SK-N-SH (cell line): ENCODE results near the gene NAP1L1. TPM values are rescaled to one million over a fixed set of nuclear protein-coding genes. Genes with fewer than 3 reads are reported as not detected.
A peak's percentile ranks its signal among the peaks of the same experiment; 100 is the strongest.

Experiments used
- CTCF ChIA-PET: fragments of 300-600, 350-600 bp; formaldehyde crosslinking; extraction: SDS; loops from one replicate; lab custom pipeline; 2021; lab: Yijun Ruan, JAX
- POLR2A ChIA-PET: fragments of 350-600 bp; sonication (Branson Sonifier 250); formaldehyde crosslinking; extraction: SDS; loops from one replicate; lab custom pipeline; 2020; ENCODE audit warnings: antibody characterized with exemption, inconsistent platforms; lab: Yijun Ruan, JAX
- DNase-seq: peaks from one replicate; pipeline ENCODE4 v3.0.0; 2012
- H2AFZ ChIP-seq: fragments of 200-600 bp; sonication (generic); 2 replicates; pipeline ENCODE4 v1.8.1; 2016; ENCODE audit warnings: antibody characterized with exemption, mild to moderate bottlenecking, low read depth
- H3F3A ChIP-seq: fragments of 200-600 bp; sonication (generic); replicated peaks from 2 replicates; pipeline ENCODE3; 2016; ENCODE audit warnings: antibody characterized with exemption, mild to moderate bottlenecking; ENCODE audit not compliant: insufficient read depth
- H3K27ac ChIP-seq, 2 experiments: fragments of 200-500 bp in 1 of 2; fragments of 200-600 bp in 1 of 2; sonication (Bioruptor generic) in 1 of 2; sonication (generic), shearing (Covaris generic) in 1 of 2; 2 replicates each; pipeline versions ENCODE4 v1.5.1 to v1.6.1; 2014 to 2016; ENCODE audit warnings: low read depth in 2 of 2, inconsistent platforms in 1 of 2, low read length in 1 of 2, mild to moderate bottlenecking in 1 of 2, mixed read lengths in 1 of 2
- H3K27me3 ChIP-seq: fragments of 200-600 bp; sonication (generic), shearing (Covaris generic); 2 replicates; pipeline ENCODE4 v1.6.1; 2016; ENCODE audit warnings: mixed run types; ENCODE audit not compliant: insufficient read depth
- H3K36me3 ChIP-seq, 2 experiments: fragments of 200-500 bp in 1 of 2; fragments of 200-600 bp in 1 of 2; sonication (Bioruptor generic) in 1 of 2; sonication (generic) in 1 of 2; replicated peaks in 1 of 2; 2 replicates each; pipeline versions ENCODE3 to v1.5.1; 2014 to 2016; ENCODE audit warnings: low read length in 1 of 2, mild to moderate bottlenecking in 1 of 2; ENCODE audit not compliant: insufficient read depth in 2 of 2, control insufficient read depth in 1 of 2
- H3K4me1 ChIP-seq, 2 experiments: fragments of 200-500 bp in 1 of 2; fragments of 200-600 bp in 1 of 2; sonication (Bioruptor generic) in 1 of 2; sonication (generic), shearing (Covaris generic) in 1 of 2; 2 replicates each; pipeline versions ENCODE4 v1.5.1 to v1.6.1; 2014 to 2016; ENCODE audit warnings: low read depth in 1 of 2, low read length in 1 of 2, mixed run types in 1 of 2; ENCODE audit not compliant: insufficient read depth in 2 of 2, control insufficient read depth in 1 of 2
- H3K4me2 ChIP-seq: fragments of 200-600 bp; sonication (generic), shearing (Covaris generic); 2 replicates; pipeline ENCODE4 v1.6.1; 2017; ENCODE audit warnings: mixed run types
- H3K4me3 ChIP-seq, 2 experiments: fragments of 200-500 bp in 1 of 2; fragments of 200-600 bp in 1 of 2; sonication (Bioruptor generic) in 1 of 2; sonication (generic), shearing (Covaris generic) in 1 of 2; 2 replicates each; pipeline versions ENCODE4 v1.5.1 to v1.8.1; 2014 to 2016; ENCODE audit warnings: low read depth in 2 of 2, inconsistent platforms in 1 of 2, low read length in 1 of 2, mild to moderate bottlenecking in 1 of 2, mixed read lengths in 1 of 2, moderate library complexity in 1 of 2
- H3K79me2 ChIP-seq: fragments of 200-600 bp; sonication (generic); 2 replicates; pipeline ENCODE4 v1.8.1; 2017; ENCODE audit warnings: mild to moderate bottlenecking; ENCODE audit not compliant: insufficient read depth
- H3K9ac ChIP-seq: fragments of 200-600 bp; sonication (generic); 2 replicates; pipeline ENCODE4 v1.6.1; 2017; ENCODE audit warnings: mixed run types
- H3K9me2 ChIP-seq: fragments of 200-600 bp; sonication (generic); 2 replicates; pipeline ENCODE4 v1.6.1; 2017; ENCODE audit warnings: mixed run types
- H3K9me3 ChIP-seq: fragments of 200-600 bp; sonication (generic); 2 replicates; pipeline ENCODE4 v1.6.1; 2017; ENCODE audit warnings: mixed run types, mild to moderate bottlenecking, moderate library complexity
- H4K20me1 ChIP-seq: fragments of 200-600 bp; sonication (generic); 2 replicates; pipeline ENCODE4 v1.6.1; 2017; ENCODE audit warnings: mild to moderate bottlenecking, mixed run types; ENCODE audit not compliant: insufficient read depth
- CHD2 ChIP-seq: fragments of 150-350 bp; IDR thresholded peaks from 2 replicates; pipeline ENCODE4 v1.6.1; 2018; ENCODE audit warnings: low read length; ENCODE audit not compliant: partially characterized antibody
- ELF1 ChIP-seq: IDR thresholded peaks from 2 replicates; pipeline ENCODE4 v1.4.0; 2012
- EZH2phosphoT487 ChIP-seq: fragments of 200-600 bp; sonication (generic); IDR thresholded peaks from 2 replicates; pipeline ENCODE4 v1.6.1; 2017; ENCODE audit warnings: low read depth, mixed run types, mild to moderate bottlenecking, antibody characterized with exemption, moderate library complexity, borderline replicate concordance
- FOXJ3 ChIP-seq: sonication (generic); formaldehyde crosslinking; IDR thresholded peaks from 2 replicates; pipeline ENCODE4 v1.5.1; 2020; ENCODE audit warnings: mild to moderate bottlenecking, missing genetic modification reagents
- GABPA ChIP-seq: IDR thresholded peaks from 2 replicates; pipeline ENCODE4 v1.4.0; 2012; ENCODE audit warnings: low read depth, mild to moderate bottlenecking
- MEF2A ChIP-seq: IDR thresholded peaks from 2 replicates; pipeline ENCODE4 v1.4.0; 2012; ENCODE audit warnings: low read depth, borderline replicate concordance
- NFIC ChIP-seq: IDR thresholded peaks from 2 replicates; pipeline ENCODE4 v1.4.0; 2012; ENCODE audit warnings: borderline replicate concordance
- NRF1 ChIP-seq: IDR thresholded peaks from 2 replicates; pipeline ENCODE4 v1.6.1; 2012; ENCODE audit warnings: low read depth, mild to moderate bottlenecking, low read length
- POLR2AphosphoS5 ChIP-seq: IDR thresholded peaks from 2 replicates; pipeline ENCODE4 v1.6.1; 2012; ENCODE audit warnings: low read depth, low read length
- RAD21 ChIP-seq: IDR thresholded peaks from 2 replicates; pipeline ENCODE4 v1.6.1; 2012; ENCODE audit warnings: mild to moderate bottlenecking, low read length
- RCOR1 ChIP-seq: fragments of 150-350 bp; IDR thresholded peaks from 2 replicates; pipeline ENCODE4 v1.6.1; 2017; ENCODE audit warnings: antibody characterized with exemption, low read length
- SIN3A ChIP-seq: IDR thresholded peaks from 2 replicates; pipeline ENCODE4 v1.6.1; 2012; ENCODE audit warnings: low read depth, mild to moderate bottlenecking, low read length, moderate library complexity, borderline replicate concordance
- SMC3 ChIP-seq: IDR thresholded peaks from 2 replicates; pipeline ENCODE4 v1.6.1; 2012; ENCODE audit warnings: low read depth, low read length, improper control_type of control experiment
- TCF12 ChIP-seq: IDR thresholded peaks from 2 replicates; pipeline ENCODE4 v1.4.0; 2012
- YY1 ChIP-seq: IDR thresholded peaks from 2 replicates; pipeline ENCODE4 v1.4.0; 2012; ENCODE audit warnings: low read depth, mild to moderate bottlenecking
- WGBS: methylation state at CpG from one replicate; pipeline ENCODE4 v1.1.6; 2017; ENCODE audit warnings: low lambda C conversion rate; 5-methylcytosine and 5-hydroxymethylcytosine counted together
- polyA plus RNA-seq, 3 experiments: library from polyadenylated mRNA; depleted of rRNA; stranded (reverse); fragments of >200 nt; gene quantifications; 2 replicates each; pipeline ENCODE4 v1.2.3, GENCODE V29; 2012
- TF ChIP-seq, protein P1 (sequence below): IDR thresholded peaks from 2 replicates; pipeline ENCODE4 v1.6.1; 2012; ENCODE audit warnings: mild to moderate bottlenecking, low read depth, low read length, moderate library complexity
- TF ChIP-seq, protein P2 (sequence below): IDR thresholded peaks from 2 replicates; pipeline ENCODE4 v1.4.0; 2012; ENCODE audit warnings: low read depth
- TF ChIP-seq, protein P3 (sequence below): fragments of 150-350 bp; IDR thresholded peaks from 2 replicates; pipeline ENCODE4 v1.6.1; 2016; ENCODE audit warnings: mild to moderate bottlenecking, low read depth, low read length
- TF ChIP-seq, protein P4 (sequence below): fragments of 150-350 bp; IDR thresholded peaks from 2 replicates; pipeline ENCODE4 v1.6.1; 2017; ENCODE audit warnings: antibody characterized with exemption, low read length, low read depth, borderline replicate concordance
- TF ChIP-seq, protein P5 (sequence below): IDR thresholded peaks from 2 replicates; pipeline ENCODE4; 2012

The NAP1L1 gene
- polyA plus RNA-seq, 1 of the 3 experiments (the other 2 are of a cell fraction): 197 TPM

DNA sequence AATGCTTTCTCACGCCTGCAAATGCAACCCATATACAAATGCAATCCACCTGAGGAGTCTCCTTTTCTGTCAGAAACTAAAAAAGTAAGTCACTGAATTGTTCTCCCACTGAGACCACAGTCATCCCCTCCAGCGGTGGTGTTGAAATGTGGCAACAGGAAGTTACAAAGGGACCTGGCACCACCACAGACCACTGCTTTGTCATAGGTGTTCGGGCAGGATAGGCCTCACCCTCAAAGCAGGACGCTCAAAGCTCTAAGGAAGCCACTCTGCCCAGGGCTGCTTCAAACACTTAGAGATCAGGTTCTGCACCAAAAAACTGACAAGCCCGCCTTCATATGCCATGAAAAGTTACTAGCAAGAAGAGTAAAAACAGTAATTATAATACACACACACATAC lies 64.2 kb downstream of the NAP1L1 start (continued):
- TF ChIP-seq, protein P1, sequence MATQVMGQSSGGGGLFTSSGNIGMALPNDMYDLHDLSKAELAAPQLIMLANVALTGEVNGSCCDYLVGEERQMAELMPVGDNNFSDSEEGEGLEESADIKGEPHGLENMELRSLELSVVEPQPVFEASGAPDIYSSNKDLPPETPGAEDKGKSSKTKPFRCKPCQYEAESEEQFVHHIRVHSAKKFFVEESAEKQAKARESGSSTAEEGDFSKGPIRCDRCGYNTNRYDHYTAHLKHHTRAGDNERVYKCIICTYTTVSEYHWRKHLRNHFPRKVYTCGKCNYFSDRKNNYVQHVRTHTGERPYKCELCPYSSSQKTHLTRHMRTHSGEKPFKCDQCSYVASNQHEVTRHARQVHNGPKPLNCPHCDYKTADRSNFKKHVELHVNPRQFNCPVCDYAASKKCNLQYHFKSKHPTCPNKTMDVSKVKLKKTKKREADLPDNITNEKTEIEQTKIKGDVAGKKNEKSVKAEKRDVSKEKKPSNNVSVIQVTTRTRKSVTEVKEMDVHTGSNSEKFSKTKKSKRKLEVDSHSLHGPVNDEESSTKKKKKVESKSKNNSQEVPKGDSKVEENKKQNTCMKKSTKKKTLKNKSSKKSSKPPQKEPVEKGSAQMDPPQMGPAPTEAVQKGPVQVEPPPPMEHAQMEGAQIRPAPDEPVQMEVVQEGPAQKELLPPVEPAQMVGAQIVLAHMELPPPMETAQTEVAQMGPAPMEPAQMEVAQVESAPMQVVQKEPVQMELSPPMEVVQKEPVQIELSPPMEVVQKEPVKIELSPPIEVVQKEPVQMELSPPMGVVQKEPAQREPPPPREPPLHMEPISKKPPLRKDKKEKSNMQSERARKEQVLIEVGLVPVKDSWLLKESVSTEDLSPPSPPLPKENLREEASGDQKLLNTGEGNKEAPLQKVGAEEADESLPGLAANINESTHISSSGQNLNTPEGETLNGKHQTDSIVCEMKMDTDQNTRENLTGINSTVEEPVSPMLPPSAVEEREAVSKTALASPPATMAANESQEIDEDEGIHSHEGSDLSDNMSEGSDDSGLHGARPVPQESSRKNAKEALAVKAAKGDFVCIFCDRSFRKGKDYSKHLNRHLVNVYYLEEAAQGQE: no peak
- TF ChIP-seq, protein P2, sequence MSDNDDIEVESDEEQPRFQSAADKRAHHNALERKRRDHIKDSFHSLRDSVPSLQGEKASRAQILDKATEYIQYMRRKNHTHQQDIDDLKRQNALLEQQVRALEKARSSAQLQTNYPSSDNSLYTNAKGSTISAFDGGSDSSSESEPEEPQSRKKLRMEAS: no peak; the same call in 1 of the 2 replicates
- TF ChIP-seq RAD21: no peak
- TF ChIP-seq, protein P3, sequence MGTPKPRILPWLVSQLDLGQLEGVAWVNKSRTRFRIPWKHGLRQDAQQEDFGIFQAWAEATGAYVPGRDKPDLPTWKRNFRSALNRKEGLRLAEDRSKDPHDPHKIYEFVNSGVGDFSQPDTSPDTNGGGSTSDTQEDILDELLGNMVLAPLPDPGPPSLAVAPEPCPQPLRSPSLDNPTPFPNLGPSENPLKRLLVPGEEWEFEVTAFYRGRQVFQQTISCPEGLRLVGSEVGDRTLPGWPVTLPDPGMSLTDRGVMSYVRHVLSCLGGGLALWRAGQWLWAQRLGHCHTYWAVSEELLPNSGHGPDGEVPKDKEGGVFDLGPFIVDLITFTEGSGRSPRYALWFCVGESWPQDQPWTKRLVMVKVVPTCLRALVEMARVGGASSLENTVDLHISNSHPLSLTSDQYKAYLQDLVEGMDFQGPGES: no peak

DNA sequence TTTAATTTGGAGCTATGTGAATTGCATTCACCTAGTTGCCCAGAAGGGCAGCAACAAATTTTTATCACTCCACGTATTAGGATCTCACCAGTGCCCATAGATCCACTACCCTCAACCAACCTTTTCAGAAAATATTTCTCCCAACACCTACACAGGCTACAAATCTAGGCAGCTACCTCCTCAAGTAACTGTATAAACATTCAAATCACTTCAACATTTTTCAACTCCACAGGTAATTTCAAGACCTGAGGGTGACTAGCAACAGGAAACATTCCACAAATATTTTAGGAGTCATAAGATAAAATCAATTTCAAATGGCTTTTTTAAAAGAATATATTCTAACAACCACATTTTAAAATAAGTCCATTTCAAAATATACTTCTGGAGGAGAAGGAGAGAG lies 65.8 kb downstream of the NAP1L1 start:
- H3F3A ChIP-seq: peaks cover 30% of the 10 kb centered on the region
- H3K4me3 ChIP-seq: no peak overlapping the region
- no peaks in the 10 kb centered on the region for H3K79me2 ChIP-seq
- H3K27me3 ChIP-seq: no peaks in the 10 kb centered on the region
- TF ChIP-seq YY1: no peak
- TF ChIP-seq POLR2AphosphoS5: no peak
- no peak for TF ChIP-seq NFIC
- TF ChIP-seq ELF1: no peak
- TF ChIP-seq SMC3: no peak
- no peak for TF ChIP-seq RCOR1
- no peak for TF ChIP-seq NRF1
- TF ChIP-seq TCF12: no peak
- no peak for TF ChIP-seq RAD21
- TF ChIP-seq, protein P2: no peak
- no peak for TF ChIP-seq MEF2A
- no peak for TF ChIP-seq CHD2
- TF ChIP-seq, protein P4, sequence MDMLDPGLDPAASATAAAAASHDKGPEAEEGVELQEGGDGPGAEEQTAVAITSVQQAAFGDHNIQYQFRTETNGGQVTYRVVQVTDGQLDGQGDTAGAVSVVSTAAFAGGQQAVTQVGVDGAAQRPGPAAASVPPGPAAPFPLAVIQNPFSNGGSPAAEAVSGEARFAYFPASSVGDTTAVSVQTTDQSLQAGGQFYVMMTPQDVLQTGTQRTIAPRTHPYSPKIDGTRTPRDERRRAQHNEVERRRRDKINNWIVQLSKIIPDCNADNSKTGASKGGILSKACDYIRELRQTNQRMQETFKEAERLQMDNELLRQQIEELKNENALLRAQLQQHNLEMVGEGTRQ: no peak
- TF ChIP-seq, protein P5, sequence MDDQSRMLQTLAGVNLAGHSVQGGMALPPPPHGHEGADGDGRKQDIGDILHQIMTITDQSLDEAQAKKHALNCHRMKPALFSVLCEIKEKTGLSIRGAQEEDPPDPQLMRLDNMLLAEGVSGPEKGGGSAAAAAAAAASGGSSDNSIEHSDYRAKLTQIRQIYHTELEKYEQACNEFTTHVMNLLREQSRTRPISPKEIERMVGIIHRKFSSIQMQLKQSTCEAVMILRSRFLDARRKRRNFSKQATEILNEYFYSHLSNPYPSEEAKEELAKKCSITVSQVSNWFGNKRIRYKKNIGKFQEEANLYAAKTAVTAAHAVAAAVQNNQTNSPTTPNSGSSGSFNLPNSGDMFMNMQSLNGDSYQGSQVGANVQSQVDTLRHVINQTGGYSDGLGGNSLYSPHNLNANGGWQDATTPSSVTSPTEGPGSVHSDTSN: no peak
- no peak for TF ChIP-seq FOXJ3 (CRISPR knock-in tag)
- TF ChIP-seq GABPA: no peak
- TF ChIP-seq EZH2phosphoT487: no peak
- no peak for TF ChIP-seq SIN3A
- no peaks in the 10 kb centered on the region for H3K36me3 ChIP-seq
- POLR2A ChIA-PET: no interaction called here
- CTCF ChIA-PET: interaction anchor here (0.6 to 1.0 kb wide), 2 partner anchors 180 to 368 kb away, joined by 3 to 4 read pairs; no protein-coding TSS in a partner anchor
- DNase-seq: no peak
- no peak overlapping the region for H3K9ac ChIP-seq
- no peaks in the 10 kb centered on the region for H4K20me1 ChIP-seq
- H3K9me3 ChIP-seq: no peaks in the 10 kb centered on the region
- H3K9me2 ChIP-seq: no peaks in the 10 kb centered on the region
- H2AFZ ChIP-seq: no peak overlapping the region
- peaks cover 4 to 18% of the 10 kb centered on the region in 2 experiments; a peak in 3 of 4 replicates for H3K4me1 ChIP-seq
- no peak overlapping the region for H3K4me2 ChIP-seq
- H3K27ac ChIP-seq: peak overlapping the region in 1 of 2 experiments; percentile 29; a peak in 1 of 4 replicates
- WGBS: 86% methylated on average over 1 of the region's 1 CpG
